Activated CD4-positive, alpha-beta memory T cell treated with anti-CD3 and anti-CD28 coated beads for 36 hours (primary cell): Measurements from ENCODE around the gene ZNF514. TPM values are rescaled to one million over a fixed set of nuclear protein-coding genes. Genes with fewer than 3 reads are reported as not detected.

Experiments used
- total RNA-seq, 2 experiments: library from RNA; stranded (reverse); gene quantifications; one replicate each; pipeline ENCODE4 v1.2.3, GENCODE V29; 2021

Gene ZNF514
- total RNA-seq, 2 experiments from 2014 or later, result 10.8 to 11.6 TPM

Other genes starting within 250 kb of the ZNF514 start
- 10 to 100 TPM; 63.5 to 63.6 TPM for gene MAL, start 134.1 kb downstream of the ZNF514 start, total RNA-seq
- gene MRPS5, start 38.0 kb downstream of the ZNF514 start, total RNA-seq, result 10 to 100 TPM; 79.3 to 82.3 TPM
- gene ZNF2, start 6.0 kb upstream of the ZNF514 start, total RNA-seq, result 1 to 10 TPM; 3.9 to 4.4 TPM
- 1 to 10 TPM; 2.7 to 3.3 TPM for gene ZNF892, start 47.7 kb upstream of the ZNF514 start, total RNA-seq
- under 1 TPM in 1 of 2 experiments, not detected in 1; 0.48 TPM for gene PROM2, start 114.6 kb upstream of the ZNF514 start, total RNA-seq
- not detected for gene KCNIP3, start 137.5 kb upstream of the ZNF514 start, total RNA-seq
- 10 to 100 TPM; 42.8 to 43.9 TPM for gene FAHD2A, start 242.9 kb upstream of the ZNF514 start, total RNA-seq